ENCODE data around the gene RGS9BP.

- TF ChIP-seq POLR2AphosphoS5 (IDR thresholded peaks at IDR 0.05; ENCODE audit: borderline replicate concordance, low read depth, low read length) (no peak), EZH2 (IDR thresholded peaks at IDR 0.05) (no peak), FOXP2 (optimal IDR thresholded peaks at IDR 0.05; ENCODE audit: control extremely low read depth, extremely low read length, insufficient read depth) (no peak)
Measured at GRCh38 chr19:32647361-32647760, 28.3 kb upstream of the RGS9BP start.

All from SK-N-MC (cell line).